Panc1 (cell line): ENCODE results near the gene HSPB7. TPM values are rescaled to one million over a fixed set of nuclear protein-coding genes. Genes with fewer than 3 reads are reported as not detected.

Experiments used
- ATAC-seq: fragments of 200-7000 bp; cut with Tn5 transposase; 2 replicates; pipeline ENCODE4 v1.9.1; 2020; ENCODE audit warnings: mild to moderate bottlenecking, moderate library complexity
- BruUV-seq: library from RNA; stranded (reverse); fragments of 400-500 nt; replicated peaks from 2 replicates; lab custom pipeline; 2021; lab: Mats Ljungman, UMichigan
- CTCF ChIA-PET: fragments of 300-600 bp; sonication (Branson Sonifier 250); formaldehyde crosslinking; loops from one replicate; lab custom pipeline; 2022; ENCODE audit warnings: antibody characterized with exemption; lab: Charles Lee
- POLR2A ChIA-PET: fragments of 300-600 bp; sonication (Branson Sonifier 250); formaldehyde crosslinking; loops from one replicate; lab custom pipeline; 2022; ENCODE audit warnings: antibody characterized with exemption; lab: Charles Lee
- DNase-seq: peaks from one replicate; pipeline ENCODE4 v3.0.0-alpha.2; 2010; ENCODE audit warnings: low read depth, low spot score
- H3K27ac ChIP-seq: 2 replicates; pipeline ENCODE4 v1.5.1; 2011; ENCODE audit warnings: mild to moderate bottlenecking, low read length, inconsistent platforms
- H3K27me3 ChIP-seq: fragments of 200-500 bp; sonication (Bioruptor generic); 2 replicates; pipeline ENCODE4 v1.6.0; 2014; ENCODE audit warnings: low read length, inconsistent platforms; ENCODE audit not compliant: control insufficient read depth, insufficient read depth
- H3K36me3 ChIP-seq: fragments of 200-500 bp; sonication (Bioruptor generic); 2 replicates; pipeline ENCODE4 v1.5.1; 2014; ENCODE audit warnings: inconsistent platforms, mild to moderate bottlenecking, low read length, moderate library complexity; ENCODE audit not compliant: control insufficient read depth, insufficient read depth
- H3K4me1 ChIP-seq: 2 replicates; pipeline ENCODE4 v1.5.1; 2011; ENCODE audit warnings: inconsistent platforms, mild to moderate bottlenecking, low read length, moderate library complexity; ENCODE audit not compliant: control insufficient read depth, insufficient read depth
- H3K4me3 ChIP-seq, 2 experiments: 2 replicates each; pipeline ENCODE4 v1.5.1; 2011 to 2012; ENCODE audit warnings: low read depth in 2 of 2, low read length in 2 of 2, mild to moderate bottlenecking in 2 of 2, inconsistent platforms in 1 of 2, moderate library complexity in 1 of 2
- H3K9me3 ChIP-seq: fragments of 200-500 bp; sonication (Bioruptor generic); 2 replicates; pipeline ENCODE4 v1.5.1; 2014; ENCODE audit warnings: low read depth, mild to moderate bottlenecking, inconsistent platforms, low read length, moderate library complexity; ENCODE audit not compliant: control insufficient read depth, insufficient read depth
- CTCF ChIP-seq: fragments of 450-650 bp; IDR thresholded peaks from 2 replicates; pipeline ENCODE4 v1.5.1; 2017; ENCODE audit warnings: mild to moderate bottlenecking
- POLR2AphosphoS5 ChIP-seq: IDR thresholded peaks from 2 replicates; pipeline ENCODE4 v1.6.1; 2012; ENCODE audit warnings: mild to moderate bottlenecking, low read depth, low read length, moderate library complexity
- REST ChIP-seq, 2 experiments: IDR thresholded peaks; 2 replicates each; pipeline ENCODE4 v1.6.1; 2011 to 2012; ENCODE audit warnings: low read depth in 2 of 2, control low read depth in 1 of 2, low read length in 1 of 2, mild to moderate bottlenecking in 1 of 2, moderate library complexity in 1 of 2; ENCODE audit not compliant: insufficient read depth in 1 of 2
- SIN3A ChIP-seq: IDR thresholded peaks from 2 replicates; pipeline ENCODE4 v1.6.1; 2012; ENCODE audit warnings: low read depth, mild to moderate bottlenecking, low read length, moderate library complexity, borderline replicate concordance; ENCODE audit not compliant: insufficient read depth
- TCF7L2 ChIP-seq: IDR thresholded peaks from 2 replicates; pipeline ENCODE4 v1.6.1; 2011; ENCODE audit warnings: mild to moderate bottlenecking, low read depth, low read length, inconsistent platforms
- in situ Hi-C: cut with HindIII; loops from 2 replicates; pipeline ENCODE4 v1.10.0; 2016; ENCODE audit warnings: low sequenced_read_pairs, low pct_unique_long_range_greater_than_20kb
- intact Hi-C: fragments of 100-400 bp; cut with micrococcal nuclease; formaldehyde crosslinking; loops from one replicate; pipeline ENCODE4 v1.10.0; 2022; ENCODE audit not compliant: unreplicated experiment
- total RNA-seq: library from RNA; stranded (reverse); gene quantifications from one replicate; pipeline ENCODE4 v1.2.1, GENCODE V29; 2021; ENCODE audit not compliant: unreplicated experiment

HSPB7 gene
- total RNA-seq, 1 experiment from 2014 or later: 0.10 TPM

GRCh38 chr1:16023050-16023653 lies 5.3 kb upstream of the HSPB7 start:
- CTCF ChIA-PET: interaction anchor here (0.5 kb wide), 1 partner anchor 208 kb away, joined by 3 read pairs; no protein-coding TSS in a partner anchor
- POLR2A ChIA-PET: no interaction called here

GRCh38 chr1:16022393-16022792 lies 4.5 kb upstream of the HSPB7 start:
- ATAC-seq (no peak), DNase-seq (no peak)
- no peaks in the 10 kb centered on the region for H3K9me3 ChIP-seq
- H3K4me1 ChIP-seq: peaks cover 5% of the 10 kb centered on the region
- ChIA-PET CTCF (no interaction called here), POLR2A (no interaction called here)
- intact Hi-C loops: no loop called here
- no peak for TF ChIP-seq REST (IDR thresholded peaks at IDR 0.05; ENCODE audit: insufficient read depth in 1 of 2, low read depth in 2 of 2, low read length in 1 of 2)
- no peak for TF ChIP-seq TCF7L2
- TF ChIP-seq CTCF: no peak
- no peak for TF ChIP-seq SIN3A
- no peak for TF ChIP-seq POLR2AphosphoS5
- no peak overlapping the region for H3K27ac ChIP-seq
- no peak overlapping the region for H3K4me3 ChIP-seq
- no peaks in the 10 kb centered on the region for H3K27me3 ChIP-seq
- no peaks in the 10 kb centered on the region for H3K36me3 ChIP-seq
- BruUV-seq: no TSS peak
- in situ Hi-C loops: no loop called here

More at GRCh38 chr1:16023050-16023653, 5.3 kb upstream of the HSPB7 start:
- Histone ChIP-seq H3K36me3 (no peaks in the 10 kb centered on the region), H3K27ac (no peak overlapping the region), H3K4me1 (peaks cover 4% of the 10 kb centered on the region; the same call in 1 of the 2 replicates), H3K27me3 (no peaks in the 10 kb centered on the region), H3K4me3 (no peak overlapping the region), H3K9me3 (no peaks in the 10 kb centered on the region)
- TF ChIP-seq CTCF: no peak
- no peak for TF ChIP-seq REST (IDR thresholded peaks at IDR 0.05; ENCODE audit: insufficient read depth in 1 of 2, low read depth in 2 of 2, low read length in 1 of 2)
- no peak for TF ChIP-seq SIN3A
- TF ChIP-seq POLR2AphosphoS5: no peak
- TF ChIP-seq TCF7L2: no peak
- BruUV-seq: no TSS peak
- no peak for ATAC-seq
- in situ Hi-C loops (no loop called here), intact Hi-C loops (no loop called here)
- DNase-seq: no peak
